Loucy (cell line): ENCODE measurements around the gene ZNF469.

ENCODE experiments used
- CTCF ChIP-seq: fragments of 200-600 bp; sonication (generic); conservative IDR thresholded peaks from 2 replicates; pipeline ENCODE4 v1.5.1; 2014; ENCODE audit warnings: mild to moderate bottlenecking, antibody characterized with exemption, low read length
- EZH2phosphoT487 ChIP-seq: fragments of 200-600 bp; IDR thresholded peaks from 2 replicates; pipeline ENCODE4 v1.6.1; 2018; ENCODE audit warnings: antibody characterized with exemption, mild to moderate bottlenecking, moderate library complexity, borderline replicate concordance

GRCh38 chr16:88400186-88400585, 17.4 kb downstream of the ZNF469 start:
- TF ChIP-seq CTCF (no peak), EZH2phosphoT487 (no peak)
